Kidney epithelial cell (primary cell): Measurements from ENCODE around the gene LRP2. TPM values are rescaled to one million over a fixed set of nuclear protein-coding genes. Genes with fewer than 3 reads are reported as not detected.

ENCODE experiments used
- DNase-seq: peaks from one replicate; pipeline ENCODE4 v3.0.0-alpha.2; 2010; ENCODE audit warnings: low read depth
- H3K27me3 ChIP-seq: 2 replicates; pipeline ENCODE4 v1.6.0; 2011; ENCODE audit warnings: low read length; ENCODE audit not compliant: control insufficient read depth, insufficient read depth
- H3K36me3 ChIP-seq: 2 replicates; pipeline ENCODE4 v1.5.1; 2011; ENCODE audit warnings: low read length; ENCODE audit not compliant: control insufficient read depth, insufficient read depth
- H3K4me3 ChIP-seq: 2 replicates; pipeline ENCODE4 v1.5.1; 2011; ENCODE audit warnings: low read depth, mild to moderate bottlenecking, control low read depth, low read length
- total RNA-seq: library from RNA; depleted of rRNA; stranded (reverse); fragments of >200 nt; gene quantifications from 2 replicates; pipeline ENCODE4 v1.2.3, GENCODE V29; 2015
- TF ChIP-seq, protein P1 (sequence below): IDR thresholded peaks from 2 replicates; pipeline ENCODE4 v1.5.1; 2011; ENCODE audit warnings: mild to moderate bottlenecking, moderate library complexity, low read length, control low read depth, inconsistent platforms; ENCODE audit not compliant: insufficient read depth, poor library complexity, severe bottlenecking

Gene LRP2
- total RNA-seq, 1 donor from 2014 or later: 1.4 TPM

DNA sequence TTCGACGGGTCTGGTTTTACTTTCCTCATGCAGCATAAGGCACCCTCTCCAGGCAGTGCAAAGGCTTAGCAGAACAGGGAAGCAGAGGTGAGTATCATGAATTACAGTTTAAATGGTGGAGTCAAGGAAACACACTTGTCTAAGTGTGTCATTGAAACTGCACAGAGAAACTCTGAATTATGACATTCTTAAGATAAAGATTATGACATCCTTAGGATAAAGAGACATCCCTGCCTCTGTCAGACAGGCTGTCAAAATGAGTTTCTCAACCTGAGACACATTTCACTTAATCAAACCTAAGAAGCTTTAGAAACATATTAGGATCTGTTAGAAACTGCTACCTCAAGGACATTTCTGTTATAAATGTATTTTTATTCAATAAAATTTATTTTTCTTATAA lies 179.8 kb downstream of the LRP2 start:
- Histone ChIP-seq H3K4me3 (no peak overlapping the region), H3K36me3 (no peaks in the 10 kb centered on the region), H3K27me3 (no peaks in the 10 kb centered on the region)
- TF ChIP-seq, protein P1, sequence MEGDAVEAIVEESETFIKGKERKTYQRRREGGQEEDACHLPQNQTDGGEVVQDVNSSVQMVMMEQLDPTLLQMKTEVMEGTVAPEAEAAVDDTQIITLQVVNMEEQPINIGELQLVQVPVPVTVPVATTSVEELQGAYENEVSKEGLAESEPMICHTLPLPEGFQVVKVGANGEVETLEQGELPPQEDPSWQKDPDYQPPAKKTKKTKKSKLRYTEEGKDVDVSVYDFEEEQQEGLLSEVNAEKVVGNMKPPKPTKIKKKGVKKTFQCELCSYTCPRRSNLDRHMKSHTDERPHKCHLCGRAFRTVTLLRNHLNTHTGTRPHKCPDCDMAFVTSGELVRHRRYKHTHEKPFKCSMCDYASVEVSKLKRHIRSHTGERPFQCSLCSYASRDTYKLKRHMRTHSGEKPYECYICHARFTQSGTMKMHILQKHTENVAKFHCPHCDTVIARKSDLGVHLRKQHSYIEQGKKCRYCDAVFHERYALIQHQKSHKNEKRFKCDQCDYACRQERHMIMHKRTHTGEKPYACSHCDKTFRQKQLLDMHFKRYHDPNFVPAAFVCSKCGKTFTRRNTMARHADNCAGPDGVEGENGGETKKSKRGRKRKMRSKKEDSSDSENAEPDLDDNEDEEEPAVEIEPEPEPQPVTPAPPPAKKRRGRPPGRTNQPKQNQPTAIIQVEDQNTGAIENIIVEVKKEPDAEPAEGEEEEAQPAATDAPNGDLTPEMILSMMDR: no peak
- DNase-seq: no peak

DNA sequence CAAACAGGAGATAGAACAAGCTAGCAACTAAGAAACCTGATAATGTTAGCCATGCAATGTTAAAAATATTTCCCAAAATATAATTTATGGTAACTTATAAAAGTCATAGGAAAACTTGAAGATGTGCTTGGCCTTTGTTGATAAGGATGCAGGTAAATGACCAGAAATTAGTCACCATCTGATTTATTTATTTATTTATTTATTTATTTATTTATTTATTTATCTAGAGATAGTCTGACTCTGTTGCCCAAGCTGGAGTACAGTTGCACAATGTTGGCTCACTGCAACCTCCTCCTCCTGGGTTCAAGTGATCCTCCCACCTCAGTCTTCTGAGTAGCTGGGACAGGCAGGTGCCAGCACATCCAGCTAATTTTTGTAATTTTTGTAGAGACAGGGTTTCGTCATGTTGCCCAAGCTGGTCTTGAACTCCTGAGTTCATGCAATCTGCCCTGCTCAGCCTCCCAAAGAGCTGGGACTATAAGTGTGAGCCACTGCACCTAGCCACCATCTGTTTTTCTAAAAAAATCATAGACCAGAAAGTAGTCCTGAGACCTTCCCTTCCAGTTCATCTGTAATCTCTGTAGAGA lies 183.4 kb downstream of the LRP2 start:
- Histone ChIP-seq H3K36me3 (no peaks in the 10 kb centered on the region), H3K4me3 (no peak overlapping the region), H3K27me3 (no peaks in the 10 kb centered on the region)
- TF ChIP-seq, protein P1: no peak
- no peak for DNase-seq

DNA sequence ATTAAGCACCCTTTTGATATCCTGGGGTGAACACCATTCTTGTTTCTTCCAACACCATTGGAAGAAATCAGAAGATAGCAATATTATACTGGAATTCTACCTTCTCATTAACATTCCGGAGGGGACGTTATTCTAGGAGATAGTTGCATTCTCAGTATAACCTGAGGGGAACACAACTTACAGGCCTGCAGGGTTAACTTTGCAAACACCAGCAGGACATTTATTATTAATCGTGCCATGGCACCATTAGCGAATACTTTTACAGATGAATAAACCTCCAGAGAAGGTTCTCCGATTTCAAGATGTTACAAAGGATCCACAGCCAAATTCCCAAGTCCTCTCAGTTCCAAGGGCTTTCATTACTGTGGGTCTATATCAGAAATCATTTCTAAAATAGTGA lies 184.0 kb downstream of the LRP2 start:
- H3K36me3 ChIP-seq: no peaks in the 10 kb centered on the region
- TF ChIP-seq, protein P1: no peak
- no peaks in the 10 kb centered on the region for H3K27me3 ChIP-seq
- H3K4me3 ChIP-seq: no peak overlapping the region
- no peak for DNase-seq

DNA sequence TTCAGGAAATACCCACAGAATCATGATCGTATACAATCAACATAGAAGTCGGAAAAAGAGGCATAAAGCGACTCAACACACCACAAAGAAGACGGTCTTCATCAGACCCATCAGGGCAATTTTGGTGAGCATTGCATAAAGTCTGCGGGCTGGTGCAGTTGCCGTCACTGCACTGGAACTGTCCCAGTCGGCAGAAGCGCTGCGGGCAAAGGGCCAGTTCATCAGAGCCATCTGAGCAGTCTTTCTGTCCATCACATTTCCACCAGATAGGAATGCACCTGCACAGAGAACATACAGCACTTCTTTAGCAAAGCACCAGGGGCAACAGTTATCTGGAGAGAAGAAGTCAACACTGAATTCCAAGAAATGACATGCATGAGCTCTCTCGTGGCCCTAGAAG lies 187.2 kb downstream of the LRP2 start:
- no peaks in the 10 kb centered on the region for H3K36me3 ChIP-seq
- no peak for DNase-seq
- H3K27me3 ChIP-seq: no peaks in the 10 kb centered on the region
- TF ChIP-seq, protein P1: no peak
- no peak overlapping the region for H3K4me3 ChIP-seq

DNA sequence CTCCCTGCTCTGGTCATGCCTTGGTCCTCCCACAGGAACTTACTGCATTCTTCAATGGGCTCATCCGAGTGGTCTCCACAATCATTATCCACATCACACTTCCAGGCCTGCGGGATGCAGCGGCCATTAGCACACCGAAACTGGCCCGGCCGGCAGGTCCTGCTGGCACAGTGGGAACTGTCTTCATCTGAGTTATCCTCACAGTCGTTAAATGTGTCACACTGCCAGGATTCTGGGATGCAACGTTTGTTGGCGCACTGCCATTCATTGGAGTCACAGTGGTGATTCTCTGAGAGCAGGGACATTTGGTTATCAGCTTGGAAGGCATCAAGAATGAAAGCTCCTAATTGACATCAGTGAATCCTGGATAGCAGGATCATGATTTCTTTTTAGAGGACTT lies 188.5 kb downstream of the LRP2 start:
- Histone ChIP-seq H3K27me3 (no peaks in the 10 kb centered on the region), H3K4me3 (no peak overlapping the region), H3K36me3 (no peaks in the 10 kb centered on the region)
- TF ChIP-seq, protein P1: no peak
- DNase-seq: no peak

DNA sequence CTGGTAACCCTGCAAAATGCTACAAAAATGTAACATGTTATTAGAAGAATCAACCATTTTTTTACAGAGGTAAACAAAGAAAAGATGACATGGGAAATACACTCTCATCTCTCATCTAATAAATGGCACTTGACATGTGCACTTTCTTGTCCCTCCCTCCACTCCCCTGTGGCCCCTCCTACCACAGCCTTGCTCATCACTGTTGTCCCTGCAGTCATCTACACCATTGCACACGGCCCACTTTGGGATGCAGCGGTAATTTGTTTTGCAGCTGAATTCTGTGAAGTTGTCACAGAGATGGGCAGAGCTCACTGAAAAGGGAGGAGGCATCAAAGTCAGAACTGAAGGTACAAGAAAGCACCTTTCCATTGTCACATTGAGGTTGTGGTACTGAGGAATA lies 189.4 kb downstream of the LRP2 start:
- H3K36me3 ChIP-seq: no peaks in the 10 kb centered on the region

More for the DNA sequence above, 189.4 kb downstream of the LRP2 start:
- DNase-seq: no peak
- Histone ChIP-seq H3K27me3 (no peaks in the 10 kb centered on the region), H3K4me3 (no peak overlapping the region)
- TF ChIP-seq, protein P1: no peak
